Right renal cortex interstitium (tissue), 3 donors: ENCODE data around the gene RPS6KB2. TPM values are rescaled to one million over a fixed set of nuclear protein-coding genes. Genes with fewer than 3 reads are reported as not detected.

Experiments
- DNase-seq, 3 donors: peaks; one replicate each; pipeline ENCODE4 v3.0.0-alpha.2; 2013; ENCODE audit warnings: low read depth in 3 of 3, low spot score in 2 of 3
- polyA plus RNA-seq, 3 donors: library from polyadenylated mRNA; unstranded; fragments of 120-200 nt; gene quantifications; one replicate each; pipeline ENCODE4 v1.2.1, GENCODE V29; 2013; ENCODE audit not compliant: insufficient read length in 3 of 3

The RPS6KB2 gene
- polyA plus RNA-seq, 3 donors = 36.0 to 45.1 (median 39.1) TPM

DNA sequence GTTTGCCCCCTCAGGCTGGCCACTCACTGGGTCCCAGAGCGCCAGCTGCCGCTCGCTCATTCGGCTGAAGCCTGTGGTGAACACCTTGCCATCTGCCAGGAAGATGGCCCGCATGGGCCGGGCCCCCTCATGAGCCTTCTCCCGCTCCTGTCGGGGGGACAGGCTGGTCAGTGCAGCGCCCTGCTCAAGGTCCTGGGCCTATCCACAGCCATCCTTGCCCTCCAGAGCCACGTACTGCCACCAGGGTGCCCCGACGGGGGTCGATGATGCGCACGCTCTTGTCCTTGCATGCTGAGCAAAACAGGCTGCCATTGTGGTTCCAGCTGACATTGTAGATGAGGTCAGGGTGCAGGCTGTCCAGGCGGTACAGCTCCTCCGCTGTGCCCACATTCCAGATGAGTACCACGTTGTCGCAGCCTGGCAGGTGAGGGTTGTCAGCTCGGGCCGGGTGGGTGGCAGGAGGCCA, 12.8 kb downstream of the RPS6KB2 start:
- DNase-seq = no peak

DNA sequence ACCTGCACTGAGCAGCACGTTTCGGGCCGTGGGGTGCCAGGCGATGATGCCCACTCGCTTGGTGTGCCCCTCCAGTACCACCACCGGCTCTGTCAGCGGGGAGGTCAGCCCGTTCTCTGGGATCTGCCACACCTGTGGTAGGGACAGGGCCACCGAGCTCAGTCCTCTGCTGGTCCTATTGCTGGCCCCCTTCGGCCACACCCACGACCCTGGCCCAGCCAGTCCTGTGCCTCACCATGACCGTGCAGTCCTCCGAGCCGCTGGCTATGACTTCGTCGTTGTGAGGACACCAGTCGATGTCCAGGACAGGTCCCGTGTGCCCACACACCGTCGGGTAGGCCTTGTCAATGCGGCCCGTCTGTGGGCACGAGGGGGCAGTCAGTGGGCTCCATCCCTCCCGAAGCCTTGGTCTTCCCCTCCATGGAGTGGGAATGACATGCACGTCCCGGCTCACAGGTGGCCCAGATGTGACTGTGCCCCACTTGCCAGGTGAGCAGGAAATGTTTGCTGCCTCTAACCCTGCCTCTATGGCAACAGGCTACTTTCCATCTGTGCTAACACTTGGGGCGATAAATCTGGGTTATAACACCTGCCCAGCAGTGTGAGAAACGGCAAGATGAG, 13.5 kb downstream of the RPS6KB2 start:
- DNase-seq = no peak

- DNase-seq = no peak
Observed at GRCh38 chr11:67442504-67443404, 14.5 kb downstream of the RPS6KB2 start.

DNA sequence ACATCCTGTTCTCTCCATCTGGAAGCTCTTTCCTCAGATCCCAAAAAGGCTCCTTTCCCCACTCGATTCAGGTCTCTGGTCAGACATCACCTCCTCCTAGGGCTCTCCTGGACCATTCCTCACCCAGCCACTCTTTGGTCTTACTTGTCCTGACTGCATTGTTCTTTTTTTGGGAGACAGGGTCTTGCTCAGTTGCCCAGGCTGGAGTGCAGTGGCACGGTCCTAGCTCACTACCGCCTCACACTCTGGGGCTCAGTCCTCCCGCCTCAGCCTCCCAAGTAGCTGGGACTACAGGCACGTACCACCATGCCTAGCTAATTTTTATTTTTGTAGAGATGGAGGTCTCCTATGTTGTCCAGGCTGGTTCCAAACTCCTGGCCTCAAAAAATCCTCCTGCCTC, 17.2 kb downstream of the RPS6KB2 start:
- DNase-seq = no peak

DNA sequence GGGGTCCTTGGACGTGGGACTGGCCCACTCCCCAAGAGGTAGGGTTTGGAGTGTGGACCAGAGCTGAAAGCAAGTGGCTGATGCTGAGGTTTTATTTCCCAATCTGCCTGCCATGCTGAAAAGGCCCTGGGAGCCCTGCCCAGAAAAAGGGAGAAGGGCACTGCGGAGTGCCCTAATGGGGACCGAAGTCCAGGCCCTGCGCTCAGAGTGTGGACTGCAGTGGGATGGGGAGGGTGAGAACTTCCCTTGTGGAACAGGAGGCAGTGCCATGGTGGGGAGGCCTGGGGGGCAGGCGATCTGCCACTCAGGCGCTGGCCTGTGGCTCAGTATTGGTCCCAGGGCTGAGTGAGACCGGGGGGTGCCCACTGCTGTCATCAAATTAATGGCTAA, 19.9 kb downstream of the RPS6KB2 start:
- DNase-seq = no peak

GRCh38 chr11:67449116-67449844, 21.0 kb downstream of the RPS6KB2 start:
- no peak for DNase-seq

DNA sequence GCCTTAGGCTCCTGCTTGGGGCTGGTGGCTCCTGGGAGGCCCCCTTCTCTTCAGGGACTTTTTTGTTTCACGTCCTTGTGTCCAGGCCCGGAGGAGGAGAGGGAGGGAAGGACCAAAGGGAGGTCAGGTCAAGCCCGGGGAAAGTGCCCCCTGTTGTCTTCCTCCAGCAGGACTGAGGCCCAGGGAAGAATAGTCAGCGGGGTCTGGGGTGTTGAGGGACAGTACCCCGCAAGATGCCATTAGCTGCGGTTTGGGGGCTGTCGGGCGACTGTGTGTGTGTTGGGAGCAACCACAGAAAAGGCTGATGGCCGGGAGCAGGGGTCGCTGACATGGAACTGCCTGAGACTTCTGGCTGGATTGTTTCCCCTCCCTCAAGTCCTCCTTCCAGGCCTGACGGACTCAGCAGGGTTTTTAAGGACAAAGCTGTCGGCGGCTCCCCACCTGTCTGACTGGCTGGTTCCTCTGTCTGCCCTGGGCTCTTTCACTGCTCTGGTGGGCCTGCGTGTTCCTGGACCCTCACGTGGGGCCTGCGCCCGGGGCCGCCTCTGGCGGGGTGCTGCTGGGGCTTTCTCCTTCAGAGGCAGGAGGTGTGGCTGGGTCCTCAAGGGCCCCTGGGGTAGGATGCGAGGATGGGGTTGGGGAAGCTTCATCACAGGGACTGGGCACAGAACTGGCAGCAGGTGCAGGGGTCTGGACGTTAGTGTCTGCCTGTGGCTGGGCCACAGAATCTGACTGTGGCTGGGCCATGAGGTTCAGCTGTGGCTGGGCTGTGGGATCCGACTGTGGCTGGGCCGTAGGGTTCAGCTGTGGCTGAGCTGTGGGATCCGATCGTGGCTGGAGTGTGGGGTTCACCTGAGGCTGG, 22.7 kb downstream of the RPS6KB2 start:
- DNase-seq = no peak

DNA sequence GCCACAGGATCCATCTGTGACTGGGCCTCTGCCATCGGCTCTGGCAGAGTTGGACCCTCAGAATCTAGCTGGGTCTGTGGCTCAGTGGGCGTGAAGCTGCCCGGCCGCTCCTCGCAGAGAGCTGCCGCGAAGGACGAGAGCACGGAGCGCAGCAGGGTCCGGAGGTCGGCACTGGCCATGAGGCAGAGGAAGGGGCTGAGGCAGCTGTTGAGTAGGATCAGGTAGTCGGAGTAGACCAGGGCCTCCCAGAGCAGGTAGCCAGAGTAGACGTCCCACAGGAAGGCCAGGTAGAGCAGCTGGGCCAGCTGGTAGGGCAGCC, 23.3 kb downstream of the RPS6KB2 start:
- DNase-seq = no peak

DNA sequence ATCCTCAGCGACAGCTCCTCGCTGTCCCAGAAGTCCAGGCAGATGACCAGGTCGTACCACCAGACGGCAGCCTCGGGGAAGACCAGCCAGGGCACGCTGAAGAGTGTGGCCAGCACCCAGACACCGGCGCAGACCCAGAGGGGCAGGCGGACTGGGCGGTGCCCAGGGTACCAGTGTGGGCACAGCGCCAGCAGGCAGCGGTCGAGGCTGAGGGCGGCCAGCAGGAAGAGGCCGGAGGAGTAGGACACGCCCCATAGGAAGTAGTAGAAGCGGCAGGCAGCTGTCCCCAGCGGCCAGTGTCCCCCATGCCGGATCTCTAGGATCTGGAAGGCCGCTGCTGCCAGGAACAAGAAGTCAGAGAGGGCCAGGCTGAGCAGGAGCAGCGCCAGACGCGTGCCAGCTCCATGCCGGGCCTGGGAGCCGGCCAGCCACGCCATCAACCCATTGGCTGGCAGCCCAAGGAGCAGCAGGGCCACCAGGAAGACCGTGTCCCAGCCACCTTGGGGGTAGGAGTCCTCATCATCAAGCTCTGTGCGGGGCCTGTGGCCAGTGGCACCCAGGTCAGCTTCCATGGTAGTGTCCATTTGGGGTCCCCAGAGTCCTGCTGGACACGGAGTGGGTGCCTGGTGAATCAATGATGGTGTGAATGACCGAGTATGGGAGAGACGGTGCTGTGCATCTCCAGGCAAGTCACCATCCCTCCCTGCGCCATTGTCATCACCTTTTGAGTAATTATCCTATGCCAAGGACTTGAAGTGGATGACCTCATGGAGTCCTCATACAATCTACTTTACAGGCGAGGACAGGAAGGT, 24.1 kb downstream of the RPS6KB2 start, which contains the start of gene GPR152:
GPR152 (minus strand) TSS at position 589 of the 812 bp plus-strand sequence; CDS start at position 584, 5 bp downstream.
- DNase-seq = no peak

- DNase-seq = no peak
Observed at GRCh38 chr11:67453816-67454732, 25.8 kb downstream of the RPS6KB2 start.

DNA sequence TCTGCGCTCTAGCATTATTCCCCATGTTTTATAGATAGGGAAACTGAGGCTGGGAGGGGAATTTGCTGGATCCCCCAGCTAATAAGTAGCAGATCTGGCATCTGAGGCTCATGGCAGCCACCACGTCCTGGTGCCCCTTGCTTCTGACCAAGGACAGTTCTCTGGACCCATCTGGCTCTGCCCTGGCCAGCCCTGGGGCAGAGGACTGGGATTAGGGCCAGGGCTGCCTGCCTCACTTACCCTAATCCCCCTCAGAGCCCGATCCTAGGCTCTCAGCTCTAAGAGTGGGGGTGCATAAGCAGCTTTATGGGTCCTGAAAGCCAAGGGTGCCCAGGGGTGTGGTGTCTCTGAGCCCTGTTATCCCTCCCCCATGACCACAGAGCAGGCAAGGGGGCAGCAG, 26.8 kb downstream of the RPS6KB2 start, which contains the start of gene CABP4:
CABP4 (plus strand) TSS at position 301 of the 400 bp plus-strand sequence; CDS start at position 371, 70 bp downstream.
- no peak for DNase-seq

GRCh38 chr11:67456068-67456705, 27.9 kb downstream of the RPS6KB2 start:
- no peak for DNase-seq

DNA sequence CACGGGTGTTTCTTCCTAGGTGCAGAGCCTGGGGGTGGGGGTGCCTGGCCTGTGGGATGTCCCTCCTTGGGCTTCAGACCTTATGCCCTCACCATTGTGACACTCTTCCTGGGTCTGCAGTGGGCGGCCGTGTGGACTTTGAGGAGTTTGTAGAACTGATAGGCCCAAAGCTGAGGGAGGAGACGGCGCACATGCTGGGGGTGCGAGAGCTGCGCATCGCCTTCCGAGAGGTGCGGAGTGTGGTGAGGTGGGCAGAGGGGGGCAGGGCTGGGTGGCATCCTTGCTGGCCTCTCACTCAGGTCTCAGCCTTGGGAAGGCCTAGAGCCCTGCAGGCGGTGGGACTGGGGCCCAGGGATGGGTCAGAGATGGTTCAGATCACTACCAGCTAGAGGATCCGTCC, 29.2 kb downstream of the RPS6KB2 start:
- no peak for DNase-seq

DNA sequence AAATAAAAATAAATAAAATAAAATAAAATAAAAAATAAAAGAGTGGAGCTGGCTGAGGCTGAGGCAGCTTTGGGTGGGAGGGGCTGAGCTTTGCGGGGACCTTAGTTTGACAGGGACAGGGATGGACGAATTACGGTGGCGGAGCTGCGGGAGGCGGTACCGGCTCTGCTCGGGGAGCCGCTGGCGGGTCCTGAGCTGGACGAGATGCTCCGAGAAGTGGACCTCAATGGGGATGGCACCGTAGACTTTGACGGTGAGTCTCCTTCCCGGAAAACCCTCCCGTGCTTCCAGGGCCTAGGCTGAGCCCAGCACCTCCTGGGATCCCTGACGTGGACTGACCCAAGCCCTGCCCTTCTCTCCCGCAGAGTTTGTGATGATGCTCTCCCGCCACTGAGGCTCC, 30.0 kb downstream of the RPS6KB2 start:
- no peak for DNase-seq

DNA sequence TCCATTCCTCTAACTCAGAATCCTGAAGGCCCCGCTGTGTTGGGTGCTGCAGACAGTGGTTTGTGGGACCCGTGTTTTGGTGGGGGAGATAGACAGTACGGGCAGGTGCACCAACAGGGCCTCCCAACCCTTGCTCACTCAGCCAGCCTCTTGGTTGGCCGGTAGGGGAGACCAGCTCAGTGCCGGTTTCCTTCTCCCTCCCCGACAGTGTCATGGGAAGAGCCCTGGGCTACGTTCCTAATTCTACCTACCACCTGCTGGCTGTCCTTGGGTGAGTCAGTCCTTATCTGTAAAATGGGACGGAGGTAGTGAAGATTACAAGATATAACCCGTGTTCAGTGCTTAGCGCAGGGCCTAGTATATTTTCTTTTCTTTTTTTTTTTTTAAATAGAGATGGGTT, 34.9 kb downstream of the RPS6KB2 start:
- no peak for DNase-seq

- no peak for DNase-seq
Observed at GRCh38 chr11:67463680-67464410, 35.6 kb downstream of the RPS6KB2 start.
